HG02970 (cell line): ENCODE results near the gene FBXL20.
"Not testable (repeated sequence)": the region's sequence is repeated elsewhere in the genome, so short reads cannot be mapped to it uniquely, and the experiment has no call there.

ENCODE experiments used
- ATAC-seq: cut with Tn5 transposase; IDR thresholded peaks from one replicate; pipeline ENCODE4 v1.9.1; 2021; ENCODE audit warnings: mild to moderate bottlenecking, moderate library complexity, moderate number of reproducible peaks; ENCODE audit not compliant: unreplicated experiment, low FRiP score

Gene FBXL20

DNA sequence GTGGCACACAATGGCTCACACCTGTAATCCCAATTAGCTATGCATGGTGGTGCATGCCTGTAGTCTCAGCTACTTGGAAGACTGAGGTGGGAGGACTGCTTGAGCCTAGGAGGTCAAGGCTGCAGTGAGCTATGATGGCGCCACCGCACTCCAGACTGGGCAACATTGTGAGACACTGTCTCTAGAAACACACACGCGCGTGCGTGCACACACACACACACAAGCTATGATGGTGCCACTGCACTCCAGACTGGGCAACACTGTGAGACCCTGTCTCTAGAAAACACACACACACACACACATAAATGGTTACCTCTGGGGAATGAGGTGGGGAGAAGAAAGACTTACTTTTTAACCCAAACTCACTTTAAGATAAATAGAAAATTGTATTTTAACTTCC is 16.4 kb downstream of the FBXL20 start:
- no peak for ATAC-seq

DNA sequence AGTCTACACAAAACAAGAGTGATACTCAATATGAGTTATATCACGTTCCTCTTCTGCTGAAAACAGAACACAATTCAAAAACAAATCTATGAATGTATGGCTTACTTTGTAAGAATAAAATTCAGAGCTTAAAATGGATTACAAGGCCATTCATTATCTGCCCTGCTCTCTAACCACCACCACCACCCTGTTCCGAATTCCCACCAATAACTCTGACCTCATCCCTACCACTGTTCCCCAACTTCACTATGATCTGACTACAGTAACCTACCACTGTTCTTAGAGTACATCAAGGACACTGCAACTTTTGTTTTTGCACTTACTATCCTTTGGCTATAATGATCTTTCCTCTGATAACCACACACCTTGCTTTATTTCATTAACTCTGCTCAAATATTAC is 21.3 kb downstream of the FBXL20 start:
- no peak for ATAC-seq

DNA sequence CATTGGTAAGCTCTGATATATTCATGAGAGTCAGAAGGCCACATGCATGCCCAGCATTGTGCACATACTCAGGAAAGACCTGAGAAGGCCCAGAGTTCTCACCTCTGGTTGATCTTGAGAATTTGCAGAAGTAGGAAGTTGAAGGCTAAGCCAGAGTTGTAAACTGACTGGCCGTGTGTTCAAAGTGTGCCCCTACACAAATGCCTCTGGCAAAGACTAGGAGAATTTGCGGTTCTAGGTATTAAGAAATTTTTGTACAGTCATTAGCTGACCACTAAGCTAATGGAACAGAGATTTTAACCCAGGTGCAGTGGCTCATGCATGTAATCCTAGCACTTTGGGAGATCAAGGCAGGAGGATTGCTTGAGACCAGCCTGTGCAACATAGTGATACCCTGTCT is 25.0 kb downstream of the FBXL20 start:
- no peak for ATAC-seq

DNA sequence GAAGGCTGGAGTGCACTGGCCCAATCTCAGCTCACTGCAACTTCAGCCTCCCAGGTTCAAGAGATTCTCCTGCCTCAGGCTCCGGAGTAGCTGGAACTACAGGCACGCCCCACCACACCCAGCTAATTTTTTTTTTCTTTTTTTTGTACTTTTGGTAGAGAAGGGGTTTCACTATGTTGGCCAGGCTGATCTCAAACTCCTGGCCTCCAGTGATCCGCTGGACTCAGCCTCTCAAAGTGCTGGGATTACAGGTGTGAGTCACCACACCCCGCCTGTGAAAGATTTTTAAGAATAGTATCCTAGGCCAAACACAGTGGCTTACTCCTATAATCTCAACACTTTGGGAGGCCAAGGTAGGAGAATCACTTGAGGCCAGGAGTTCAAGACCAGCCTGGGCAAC is 33.6 kb downstream of the FBXL20 start:
- ATAC-seq: not testable (repeated sequence)

- no peak for ATAC-seq
Observed at GRCh38 chr17:39365872-39366271, 35.6 kb downstream of the FBXL20 start.

DNA sequence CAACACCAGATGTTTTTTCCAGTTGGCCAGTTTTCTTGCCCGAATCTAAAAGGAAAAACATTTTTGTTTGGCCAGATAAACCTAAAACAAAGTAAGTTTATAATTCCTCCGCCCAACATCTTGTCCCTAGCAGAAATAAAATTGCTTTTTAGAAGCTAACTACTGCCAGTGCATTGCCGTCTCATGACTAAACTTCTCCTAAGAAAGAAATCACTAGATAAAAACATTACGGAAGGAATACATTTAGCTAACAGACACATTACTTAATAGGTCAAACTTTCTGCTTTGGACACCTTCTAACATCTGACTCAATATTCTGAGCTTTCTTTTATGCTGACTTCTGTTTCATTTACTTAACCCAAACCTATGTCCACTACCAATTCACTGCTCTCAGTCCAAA is 36.2 kb downstream of the FBXL20 start:
- no peak for ATAC-seq

DNA sequence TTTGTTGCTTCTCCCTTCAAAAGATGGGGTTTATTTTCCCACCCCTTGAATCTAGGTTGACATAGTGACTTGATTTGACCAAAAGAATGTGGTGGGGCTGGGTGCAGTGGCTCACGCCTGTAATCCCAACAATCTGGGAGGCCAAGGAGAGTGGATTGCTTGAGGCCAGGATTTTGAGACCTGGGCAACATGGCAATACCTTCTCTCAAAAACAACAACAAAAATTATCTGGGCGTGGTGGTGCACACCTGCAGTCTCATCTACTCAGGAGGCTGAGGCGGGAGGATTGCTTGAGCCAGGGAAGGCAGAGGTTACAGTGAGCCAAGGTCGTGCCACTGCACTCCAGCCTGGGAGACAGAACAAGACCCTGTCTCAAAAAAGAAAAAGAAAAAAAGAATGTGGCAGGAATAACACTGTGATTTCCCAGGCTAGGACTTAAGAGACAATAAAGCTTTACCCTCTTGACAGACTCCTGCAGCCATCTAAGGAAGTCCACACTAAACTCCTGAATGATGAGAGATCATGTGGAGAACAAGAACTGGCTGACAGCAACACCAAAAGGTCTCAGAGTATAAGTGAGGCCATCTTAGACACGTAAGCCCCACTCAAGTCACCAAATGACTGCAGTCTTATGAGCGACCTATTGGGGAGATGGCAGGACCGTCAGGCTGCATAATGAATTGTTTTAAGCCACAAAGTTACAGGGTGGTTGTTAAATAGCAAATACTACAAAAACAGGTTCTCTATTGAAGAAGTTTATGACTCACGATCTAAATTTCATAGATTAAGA is 37.0 kb downstream of the FBXL20 start:
- no peak for ATAC-seq

GRCh38 chr17:39361064-39361463 is 40.4 kb downstream of the FBXL20 start:
- no peak for ATAC-seq

- ATAC-seq: no peak
Observed at GRCh38 chr17:39360537-39360936, 40.9 kb downstream of the FBXL20 start.

- no peak for ATAC-seq
Observed at GRCh38 chr17:39359994-39360393, 41.4 kb downstream of the FBXL20 start.

GRCh38 chr17:39357986-39358385 is 43.4 kb downstream of the FBXL20 start:
- no peak for ATAC-seq

- no peak for ATAC-seq
Observed at GRCh38 chr17:39357488-39357887, 43.9 kb downstream of the FBXL20 start.

- no peak for ATAC-seq
Observed at GRCh38 chr17:39352986-39353385, 48.4 kb downstream of the FBXL20 start.

DNA sequence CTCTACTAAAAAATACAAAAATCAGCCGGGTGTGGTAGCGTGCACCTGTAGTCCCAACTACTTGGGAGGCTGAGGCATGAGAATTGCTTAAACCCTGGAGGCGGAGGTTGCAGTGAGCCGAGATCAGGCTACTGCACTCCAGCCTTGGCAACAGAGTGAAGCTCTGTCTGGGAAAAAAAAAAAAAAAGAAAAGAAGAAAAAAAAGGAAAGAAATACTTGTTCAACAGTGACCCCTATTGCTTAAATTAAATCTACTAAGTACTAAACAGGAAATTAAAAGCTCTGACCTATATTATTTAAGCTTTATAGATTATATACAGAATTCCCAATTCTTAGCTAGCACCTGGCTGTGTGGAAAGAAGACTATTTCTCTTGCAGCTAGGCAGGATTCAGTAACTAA is 48.9 kb downstream of the FBXL20 start:
- ATAC-seq: no peak

DNA sequence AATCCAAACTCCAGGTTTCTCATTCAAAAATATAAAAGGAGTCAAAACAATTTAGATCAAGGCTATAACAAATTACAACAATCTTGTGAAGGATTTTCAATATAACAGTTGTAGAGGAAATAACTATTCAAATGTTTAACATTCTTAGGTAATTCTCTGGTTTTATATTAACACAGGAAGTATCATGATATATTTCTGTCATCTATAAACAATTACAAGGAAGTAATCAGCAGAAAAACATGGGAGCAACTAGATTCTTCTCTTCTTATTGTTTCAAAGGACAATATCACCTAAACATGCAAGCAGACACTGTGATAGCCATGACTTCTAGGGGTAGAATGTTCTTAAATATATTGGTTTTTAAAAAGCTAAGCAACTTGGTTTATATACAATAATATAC is 49.9 kb downstream of the FBXL20 start:
- ATAC-seq: no peak

- ATAC-seq: no peak
Observed at GRCh38 chr17:39349246-39349645, 52.2 kb downstream of the FBXL20 start.

- ATAC-seq: not testable (repeated sequence)
Observed at GRCh38 chr17:39346863-39347262, 54.6 kb downstream of the FBXL20 start.

DNA sequence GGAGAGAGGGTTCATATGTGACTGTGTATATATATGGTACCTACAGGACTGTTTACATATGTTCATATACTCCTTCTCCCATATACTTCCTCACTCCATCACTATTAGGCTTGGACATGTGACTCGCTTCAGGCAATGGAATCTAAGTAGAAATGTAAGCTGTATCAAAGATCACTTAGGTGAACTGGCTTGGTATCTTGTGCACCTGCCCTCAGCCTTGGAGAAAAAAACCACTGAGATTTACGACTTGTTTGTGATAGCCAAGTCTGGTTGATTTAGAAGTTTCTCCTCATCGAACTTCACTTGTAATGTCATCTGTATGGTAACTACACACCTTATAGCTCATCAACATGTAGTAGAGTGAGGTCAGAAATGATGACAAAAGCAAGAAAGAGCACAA is 59.9 kb downstream of the FBXL20 start:
- no peak for ATAC-seq

- ATAC-seq: no peak
Observed at GRCh38 chr17:39340731-39341130, 60.7 kb downstream of the FBXL20 start.

DNA sequence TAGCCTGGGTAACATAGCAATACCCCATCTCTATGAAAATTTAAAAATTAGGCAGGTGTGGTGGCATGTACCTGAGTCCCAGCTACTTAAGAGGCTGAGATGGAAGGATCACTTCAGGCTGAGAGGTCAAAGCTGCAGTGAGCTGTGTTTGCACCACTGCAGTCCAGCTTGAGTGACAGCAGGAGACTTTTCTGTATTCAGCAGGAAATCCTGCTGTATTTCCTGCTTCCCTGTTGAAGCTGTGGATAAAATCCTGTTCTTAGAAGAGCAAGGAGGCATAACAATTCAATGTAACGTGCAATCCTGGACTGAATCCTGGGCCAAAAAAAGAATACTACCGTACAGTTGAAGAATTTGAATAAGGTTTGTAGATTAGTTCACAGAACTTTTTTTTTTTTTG is 62.2 kb downstream of the FBXL20 start:
- ATAC-seq: no peak

DNA sequence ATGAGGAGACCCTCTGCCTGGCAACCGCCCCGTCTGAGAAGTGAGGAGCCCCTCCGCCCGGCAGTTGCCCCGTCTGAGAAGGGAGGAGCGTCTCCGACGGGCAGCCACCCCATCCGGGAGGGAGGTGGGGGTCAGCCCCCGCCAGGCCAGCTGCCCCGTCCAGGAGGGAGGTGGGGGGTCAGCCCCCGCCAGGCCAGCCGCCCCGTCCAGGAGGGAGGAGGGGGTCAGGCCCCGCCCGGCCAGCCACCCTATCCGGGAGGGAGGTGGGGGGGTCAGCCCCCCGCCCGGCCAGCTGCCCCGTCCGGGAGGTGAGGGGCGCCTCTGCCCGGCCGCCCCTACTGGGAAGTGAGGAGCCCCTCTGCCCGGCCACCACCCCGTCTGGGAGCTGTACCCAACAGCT is 63.8 kb downstream of the FBXL20 start:
- not testable (repeated sequence) for ATAC-seq

DNA sequence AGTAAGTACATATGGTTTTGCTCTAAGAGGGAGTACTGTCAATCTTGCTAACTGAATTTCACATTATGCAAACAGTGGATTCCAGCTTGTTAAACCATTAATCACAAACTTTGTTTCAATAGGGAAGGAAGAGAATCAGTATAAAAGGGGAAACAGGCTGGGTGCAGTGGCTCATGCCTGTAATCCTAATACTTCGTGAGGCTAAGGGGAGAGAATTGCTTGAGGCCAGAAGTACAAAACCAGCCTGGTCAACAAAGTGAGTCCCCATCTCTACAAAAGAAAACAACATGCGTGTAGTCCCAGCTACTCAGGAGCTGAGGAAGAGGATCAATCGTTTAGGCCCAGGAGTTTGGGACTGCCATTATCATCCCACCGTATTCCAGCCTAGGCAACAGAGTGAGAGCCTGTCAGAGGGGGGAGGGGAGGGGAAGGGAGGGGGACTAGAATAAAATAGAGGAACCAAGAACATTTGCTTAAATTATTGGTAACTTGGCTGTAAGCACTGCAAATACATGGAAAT is 65.7 kb downstream of the FBXL20 start:
- ATAC-seq: no peak
